NCI-H146 treated with DMSO at 0.1 percent for 48 hours (cell line): ENCODE measurements around the gene ATG12.
"Not testable (repeated sequence)": the region's sequence is repeated elsewhere in the genome, so short reads cannot be mapped to it uniquely, and the experiment has no call there.

ENCODE experiments used
- DNase-seq: peaks from one replicate; lab custom pipeline; 2025; ENCODE audit not compliant: unreplicated experiment; lab: John Stamatoyannopoulos, UW

Gene ATG12

DNA sequence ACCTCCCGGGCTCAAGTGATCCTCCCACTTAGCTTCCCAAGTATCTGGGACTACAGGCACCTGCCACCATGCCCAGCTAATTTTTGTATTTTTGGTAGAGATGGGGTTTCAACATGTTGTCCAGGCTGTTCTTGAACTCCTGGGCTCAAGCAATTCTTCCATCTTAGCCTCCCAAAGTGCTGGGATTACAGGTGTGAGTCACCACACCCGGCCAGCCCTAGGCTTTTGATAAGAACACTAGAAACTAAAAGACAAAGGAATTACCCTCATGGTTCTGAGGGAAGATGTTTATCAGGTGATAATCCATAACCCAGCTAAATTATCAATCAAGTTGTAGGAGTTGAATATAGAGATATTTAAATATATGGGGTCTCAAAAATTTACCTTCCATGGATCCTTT, 33.3 kb downstream of the ATG12 start:
- DNase-seq = not testable (repeated sequence)

DNA sequence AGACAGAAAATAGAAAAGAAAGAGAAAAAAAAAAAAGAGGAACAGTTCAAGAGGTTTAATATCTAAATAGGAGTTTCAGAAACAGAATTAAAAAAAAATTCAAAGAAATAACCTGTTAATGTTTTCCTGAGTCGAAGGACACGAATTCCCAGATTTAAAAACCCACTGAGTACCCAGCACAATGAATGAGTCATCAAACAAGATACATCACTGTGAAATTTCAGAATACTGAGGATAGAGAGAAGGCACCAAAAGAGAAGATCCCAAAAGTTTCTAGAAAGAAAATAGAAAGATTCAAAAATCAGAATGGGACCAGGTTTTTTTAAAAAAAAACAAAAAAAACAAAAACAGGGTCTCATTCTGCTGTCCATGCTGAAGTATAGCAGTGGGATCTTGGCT, 33.7 kb downstream of the ATG12 start:
- DNase-seq = no peak

DNA sequence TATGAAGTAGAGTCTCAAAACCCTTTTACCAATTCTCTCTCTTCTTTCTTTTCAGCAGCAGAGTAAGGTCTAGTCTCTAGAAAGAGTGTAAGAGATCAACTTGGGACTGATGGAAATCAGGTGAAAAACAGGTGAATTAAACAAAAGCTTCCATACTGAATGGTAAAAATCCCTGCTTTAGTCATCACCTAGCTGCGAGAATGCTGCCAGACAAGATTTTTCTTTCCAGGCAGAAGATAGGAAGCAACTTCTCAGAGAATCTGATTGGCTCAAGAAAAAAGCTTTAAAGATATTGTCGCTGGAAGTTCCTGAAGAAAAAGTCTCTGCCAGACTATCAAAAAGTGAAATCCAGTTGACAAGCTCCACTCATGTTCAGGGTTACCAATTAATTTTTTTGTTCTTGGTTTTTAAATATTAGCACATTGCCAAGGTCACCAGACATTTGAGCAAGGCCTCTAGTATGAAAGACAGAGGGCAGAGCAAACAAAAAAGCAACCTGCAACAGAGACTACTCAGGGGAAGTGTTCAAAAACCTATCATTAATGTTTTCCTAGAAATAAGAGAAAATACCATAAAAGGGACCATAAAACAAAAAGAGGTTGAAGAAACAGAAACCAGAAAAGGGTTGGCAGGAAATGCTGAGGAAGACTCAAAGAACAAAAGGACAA, 34.2 kb downstream of the ATG12 start:
- no peak for DNase-seq

DNA sequence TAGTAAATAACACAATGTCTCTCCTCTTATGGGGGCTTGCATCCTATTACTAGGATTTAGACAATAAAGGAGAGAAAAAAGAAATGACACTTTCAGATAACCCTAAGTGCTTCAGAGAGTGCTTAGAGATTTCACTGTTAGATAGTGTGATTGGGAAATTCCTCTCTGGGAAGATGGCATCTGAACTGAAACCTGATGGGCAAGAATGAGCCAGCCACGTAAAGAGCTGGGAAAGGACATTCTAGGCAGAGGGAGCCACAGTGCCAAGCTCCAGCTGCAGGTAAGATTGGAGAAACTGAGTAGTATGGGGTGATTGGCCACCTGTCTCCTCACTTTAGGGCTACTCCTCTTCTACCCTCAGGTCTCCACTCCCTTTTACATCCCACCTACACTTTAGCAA, 39.4 kb downstream of the ATG12 start:
- DNase-seq = no peak

- no peak for DNase-seq
Measured at GRCh38 chr5:115801152-115801551, 40.2 kb downstream of the ATG12 start.

DNA sequence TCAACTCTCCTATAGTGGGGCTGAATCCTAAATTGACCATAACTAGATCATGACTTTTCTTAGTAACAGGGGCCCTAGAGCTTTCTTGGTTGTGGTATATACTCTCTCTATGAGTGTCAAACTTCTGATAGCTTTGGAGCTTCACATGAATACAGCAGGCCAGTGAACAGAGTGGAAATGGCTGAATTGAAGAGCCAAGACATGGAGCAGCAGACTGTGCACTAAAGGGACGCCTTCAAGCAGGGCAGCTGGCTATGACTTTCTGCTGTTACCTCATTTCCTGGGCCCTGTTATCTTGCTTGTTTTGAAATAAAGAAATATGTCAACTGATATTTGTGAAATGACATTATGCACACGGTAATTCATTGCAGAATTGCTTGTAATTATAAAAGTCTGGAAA, 41.3 kb downstream of the ATG12 start:
- no peak for DNase-seq

DNA sequence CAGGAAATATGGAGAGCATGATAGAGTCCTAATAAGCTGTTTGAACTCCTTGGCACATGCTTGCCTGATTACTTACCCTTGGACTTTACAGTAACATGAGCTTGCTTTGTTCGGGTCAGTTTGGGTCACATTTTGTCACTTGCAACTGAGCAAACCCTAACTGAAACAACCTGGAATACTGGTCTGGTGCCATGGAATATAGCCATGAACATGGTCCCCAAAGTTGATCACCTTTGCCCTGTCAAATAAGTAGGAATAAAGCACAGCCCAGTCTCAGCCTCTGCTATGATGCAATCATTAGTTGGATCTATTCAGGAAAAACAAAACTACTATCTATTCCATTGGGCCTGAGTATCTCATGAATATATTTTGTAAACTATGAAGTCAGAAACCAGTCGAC, 43.1 kb downstream of the ATG12 start:
- DNase-seq = no peak

GRCh38 chr5:115796656-115797055, 44.7 kb downstream of the ATG12 start:
- no peak for DNase-seq

- no peak for DNase-seq
Measured at GRCh38 chr5:115795700-115796099, 45.7 kb downstream of the ATG12 start.

GRCh38 chr5:115788440-115788839, 52.9 kb downstream of the ATG12 start:
- DNase-seq = no peak

DNA sequence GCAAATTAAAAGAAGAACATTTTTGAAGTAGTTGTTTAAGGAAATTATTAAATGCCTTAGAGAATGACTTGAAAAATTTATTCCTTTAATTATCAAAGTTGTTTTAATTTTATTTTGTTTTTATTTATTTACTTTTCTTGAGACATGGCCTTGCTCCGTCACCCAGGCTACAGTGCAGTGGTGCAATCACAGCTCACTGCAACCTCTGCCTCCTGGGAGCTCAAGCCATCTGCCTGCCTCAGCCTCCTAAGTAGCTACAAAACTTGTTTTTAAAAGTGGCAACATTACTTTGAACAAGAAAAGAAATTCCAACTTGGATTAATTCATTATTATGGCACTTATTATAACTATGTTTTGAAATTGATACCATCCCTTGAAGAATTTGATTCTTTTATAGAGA, 53.9 kb downstream of the ATG12 start:
- no peak for DNase-seq

DNA sequence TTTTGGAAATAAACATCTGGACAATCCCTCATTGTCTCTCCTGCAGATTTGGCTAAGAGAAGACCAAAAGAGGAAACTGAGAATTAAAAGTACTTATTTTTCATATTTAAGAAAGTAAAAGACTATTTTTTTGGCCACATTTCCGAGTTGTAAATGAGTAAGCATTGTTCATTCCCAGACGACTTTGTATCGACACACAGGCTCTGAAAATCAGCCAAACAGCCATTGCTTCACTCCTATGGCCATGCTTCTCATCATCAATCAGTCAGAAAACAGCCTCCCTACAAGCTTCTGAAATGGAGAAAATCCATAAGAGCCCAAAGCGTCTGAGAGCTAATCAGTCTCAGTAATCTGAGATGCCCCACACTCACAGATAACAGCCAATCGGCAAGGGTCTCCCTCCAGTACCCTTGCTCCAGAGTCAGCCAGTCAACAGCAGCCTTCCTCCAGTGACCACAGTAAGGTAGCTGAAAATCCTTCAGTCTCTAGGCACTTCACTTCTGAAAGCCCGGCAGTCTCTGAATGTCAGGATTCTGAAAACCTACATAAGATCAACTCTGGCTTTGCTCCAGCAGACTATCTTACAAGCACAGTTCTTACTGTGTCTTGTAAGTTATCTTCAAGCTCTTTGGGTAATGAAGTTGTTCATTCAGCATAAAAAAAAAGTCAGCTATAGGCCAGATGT, 55.8 kb downstream of the ATG12 start:
- no peak for DNase-seq

- DNase-seq = no peak
Measured at GRCh38 chr5:115778417-115778816, 62.9 kb downstream of the ATG12 start.
